DMS153 (cell line): Measurements from ENCODE around the gene IL3RA.
"Not testable (repeated sequence)": the region's sequence is repeated elsewhere in the genome, so short reads cannot be mapped to it uniquely, and the experiment has no call there.

Experiments
- DNase-seq: peaks from one replicate; lab custom pipeline; 2025; lab: John Stamatoyannopoulos, UW

Gene IL3RA

DNA sequence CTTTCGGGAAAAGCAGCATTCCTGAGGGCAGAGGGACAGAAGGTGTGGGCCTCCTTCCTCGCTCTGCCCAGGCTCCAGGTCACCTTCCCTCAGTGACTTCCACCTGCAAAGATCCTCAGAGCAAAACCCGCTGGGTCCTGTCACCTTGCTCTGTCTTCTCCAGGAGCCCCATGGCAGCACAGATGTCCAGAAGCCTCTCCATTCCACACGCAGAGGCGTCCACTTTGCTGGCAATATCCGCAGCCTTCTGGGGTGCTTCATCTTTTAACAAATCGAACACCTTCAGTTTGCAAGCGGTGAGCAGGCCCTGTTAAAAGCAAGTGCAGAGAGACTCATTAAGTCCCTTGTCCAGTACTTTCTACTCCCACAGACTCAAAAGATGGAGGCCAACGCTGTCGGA, 88.8 kb downstream of the IL3RA start:
- DNase-seq: no peak

DNA sequence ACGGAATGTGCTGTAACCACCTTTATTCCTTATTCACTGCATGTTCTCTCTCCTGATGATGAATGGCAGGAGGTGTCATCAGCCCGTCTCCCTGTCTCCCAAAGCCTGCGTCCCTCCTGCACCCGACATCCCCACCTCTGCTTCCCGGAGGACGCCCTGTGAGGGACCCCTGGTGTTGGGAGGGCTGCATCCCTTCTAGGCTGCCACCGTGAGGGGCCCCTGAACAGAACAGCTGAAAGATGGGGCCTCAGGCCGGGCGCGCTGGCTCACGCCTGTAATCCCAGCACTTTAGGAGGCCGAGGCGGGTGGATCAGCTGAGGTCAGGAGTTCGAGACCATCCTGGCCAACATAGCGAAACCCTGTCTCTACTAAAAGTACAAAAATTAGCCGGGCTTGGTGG, 89.7 kb downstream of the IL3RA start:
- not testable (repeated sequence) for DNase-seq

DNA sequence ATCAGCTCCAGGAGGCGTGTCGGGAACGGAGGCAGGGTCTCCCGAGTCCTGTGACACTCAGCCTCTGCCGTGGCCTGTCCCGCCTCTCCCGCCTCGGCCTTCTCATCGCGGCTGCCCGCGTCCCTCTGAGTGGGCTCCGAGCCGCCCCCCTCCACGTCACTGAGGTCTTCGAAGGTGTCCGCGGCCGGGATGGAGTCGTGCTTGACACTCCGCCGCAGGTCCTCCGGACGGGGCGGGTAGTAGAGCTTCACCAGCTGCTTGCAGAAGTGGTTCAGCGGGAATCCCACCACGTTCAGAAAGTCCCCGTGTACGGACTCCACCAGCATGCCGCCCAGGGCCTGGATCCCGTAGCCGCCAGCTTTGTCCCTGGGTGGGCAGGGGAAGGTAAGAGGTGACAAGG, 91.2 kb downstream of the IL3RA start:
- DNase-seq: no peak

DNA sequence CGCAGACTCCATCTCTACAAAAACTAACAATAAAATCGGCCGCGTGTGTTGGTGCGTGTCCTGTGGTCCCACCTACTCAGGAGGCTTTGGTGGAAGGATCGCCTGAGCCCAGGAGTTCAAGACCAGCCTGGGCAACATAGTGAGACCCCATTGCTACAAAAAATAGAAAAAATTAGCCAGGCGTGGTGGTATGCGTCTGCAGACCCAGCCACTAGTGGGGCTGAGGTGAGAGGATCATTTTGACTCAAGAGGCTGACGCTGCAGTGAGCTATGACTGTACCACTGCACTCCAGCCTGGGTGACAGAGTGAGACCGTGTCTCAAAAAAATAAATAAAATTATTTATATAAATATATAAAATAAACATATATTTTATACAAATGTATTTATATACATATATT, 93.9 kb downstream of the IL3RA start:
- DNase-seq: no peak
